ENCODE measurements around the gene LCORL.

GRCh38 chr4:18042754-18043153 is 21.2 kb upstream of the LCORL start:
- TF ChIP-seq CTCF (IDR thresholded peaks at IDR 0.05; ENCODE audit: low read length), result peak; percentile 41
- no peak for TF ChIP-seq EZH2phosphoT487 (IDR thresholded peaks at IDR 0.05; ENCODE audit: low read length)
- no peak for TF ChIP-seq EZH2 (optimal IDR thresholded peaks at IDR 0.05; ENCODE audit: low read depth, low read length)

Data from MM.1S (cell line).